ENCODE results near the gene BTN1A1. TPM values are rescaled to one million over a fixed set of nuclear protein-coding genes. Genes with fewer than 3 reads are reported as not detected.

The BTN1A1 gene
- not detected in 2 replicates for total RNA-seq

GRCh38 chr6:26500102-26500501 is at the start of gene BTN1A1:
Gene BTN1A1, plus strand, starts transcription at chr6:26500303. Its CDS starts 984 bp downstream, at chr6:26501287.

GRCh38 chr6:26457806-26458688 is 42.1 kb upstream of the BTN1A1 start, which contains the start of gene BTN2A1:
Gene BTN2A1, plus strand, starts transcription at chr6:26457955. Its CDS starts 682 bp downstream, at chr6:26458637.

GRCh38 chr6:26537846-26538571 is 37.9 kb downstream of the BTN1A1 start, which contains the start of gene HMGN4:
Gene HMGN4, plus strand, starts transcription at chr6:26538366. Its CDS starts 6,841 bp downstream, at chr6:26545207.

Small RNAs within 50 kb of the gene (small RNA-seq; reads per million reads assigned to genes)
- not detected for gene RNU6-502P

Other genes with a start within 250 kb of the BTN1A1 start
- 9.0 and 10.1 TPM in 2 replicates for gene BTN3A2, start 135.1 kb upstream of the BTN1A1 start, total RNA-seq
- gene BTN2A2, start 117.2 kb upstream of the BTN1A1 start, total RNA-seq: 13.7 and 17.1 TPM in 2 replicates
- gene BTN3A1, start 98.0 kb upstream of the BTN1A1 start, total RNA-seq: 5.4 and 7.5 TPM in 2 replicates
- 4.8 and 5.9 TPM in 2 replicates for gene BTN3A3, start 59.8 kb upstream of the BTN1A1 start, total RNA-seq
- gene BTN2A1, start 42.3 kb upstream of the BTN1A1 start, total RNA-seq: 12.4 and 16.7 TPM in 2 replicates
- 37.9 and 41.4 TPM in 2 replicates for gene HMGN4, start 38.1 kb downstream of the BTN1A1 start, total RNA-seq
- 18.0 and 19.8 TPM in 2 replicates for gene ABT1, start 96.7 kb downstream of the BTN1A1 start, total RNA-seq
- gene ZNF322, start 159.4 kb downstream of the BTN1A1 start, total RNA-seq: 13.4 and 17.7 TPM in 2 replicates